ENCODE data around the gene KCNN3. TPM values are rescaled to one million over a fixed set of nuclear protein-coding genes. Genes with fewer than 3 reads are reported as not detected.

Gene KCNN3
- total RNA-seq, 2 donors from 2014 or later: 3.9 to 4.4 TPM

DNA sequence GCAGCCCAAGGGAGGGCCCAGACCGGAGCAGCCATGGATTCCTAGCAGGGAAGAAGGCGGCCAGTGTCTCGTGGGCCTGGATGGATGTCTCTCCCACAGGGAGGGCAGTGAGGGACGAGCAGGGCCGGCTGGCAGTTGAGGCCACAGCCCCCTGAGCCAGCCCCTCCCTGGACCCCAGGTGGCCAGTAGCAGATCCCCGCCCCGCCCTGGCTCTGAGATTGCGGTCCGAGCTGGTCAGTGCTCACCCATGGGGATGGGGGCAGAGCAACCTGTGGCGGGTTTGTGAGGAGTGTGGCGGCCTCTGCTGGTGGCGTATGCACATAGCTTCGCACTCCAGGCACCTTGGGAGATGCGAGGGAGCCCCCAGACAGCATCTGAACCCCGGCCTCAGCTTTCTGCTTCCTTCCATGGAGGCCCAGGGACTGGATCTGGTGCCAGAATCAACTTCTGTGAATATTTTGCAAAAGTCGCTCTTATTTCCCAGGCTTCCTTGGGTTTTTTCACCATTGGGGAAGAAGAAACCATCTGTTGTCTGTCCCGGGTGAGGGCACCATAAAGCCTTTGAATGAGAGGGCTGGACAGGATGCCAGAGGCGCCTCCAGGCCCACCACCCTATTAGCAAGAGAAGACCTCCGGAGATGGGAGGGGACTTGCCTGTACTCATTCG is 8.4 kb upstream of the KCNN3 start:
- Histone ChIP-seq H3K36me3 (no peaks in the 10 kb centered on the region), H3K27me3 (no peaks in the 10 kb centered on the region), H3K4me3 (no peak overlapping the region), H3K27ac (no peak overlapping the region), H3K4me1 (peaks cover 0 to 8% of the 10 kb centered on the region in 2 donors), H3K9me3 (no peaks in the 10 kb centered on the region)
- peak; percentile 89 to 94 for TF ChIP-seq CTCF (IDR thresholded peaks at IDR 0.05)
- peak; percentile 82 for DNase-seq (ENCODE audit: low spot score)

- no peak for TF ChIP-seq CTCF (IDR thresholded peaks at IDR 0.05)
- H3K9me3 ChIP-seq: no peaks in the 10 kb centered on the region
- no peak for DNase-seq (ENCODE audit: low spot score)
Measured at GRCh38 chr1:154877370-154877974, 7.4 kb upstream of the KCNN3 start.

DNA sequence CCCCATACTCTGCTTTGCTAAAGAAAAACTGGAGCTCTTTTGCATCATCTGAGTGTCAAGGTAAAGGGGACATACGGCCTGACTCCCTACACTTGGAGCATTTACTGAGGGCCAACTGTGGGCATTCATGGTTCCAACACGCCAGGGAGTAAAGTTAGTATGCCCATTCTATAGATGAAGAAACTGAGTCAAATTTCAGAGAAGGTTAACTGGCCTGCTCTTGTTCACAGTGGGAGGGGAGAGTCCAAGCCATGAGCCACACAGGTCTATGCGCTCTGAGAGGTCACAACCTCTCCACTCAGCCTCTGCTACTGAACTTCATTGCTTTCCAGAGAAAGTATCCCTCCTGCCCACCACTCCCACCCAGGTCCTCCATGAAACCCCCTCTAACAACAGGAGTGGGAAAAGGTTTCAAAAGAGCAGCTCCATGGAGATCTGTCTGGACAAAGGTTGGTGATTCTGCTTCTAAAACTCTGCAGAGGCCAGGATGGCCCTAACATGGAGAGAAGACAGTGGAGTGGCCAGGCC is 6.8 kb upstream of the KCNN3 start:
- no peak overlapping the region for H3K4me3 ChIP-seq
- DNase-seq (ENCODE audit: low spot score): no peak
- no peaks in the 10 kb centered on the region for H3K36me3 ChIP-seq
- no peaks in the 10 kb centered on the region for H3K9me3 ChIP-seq
- H3K27me3 ChIP-seq: no peaks in the 10 kb centered on the region
- peaks cover 0 to 8% of the 10 kb centered on the region in 2 donors for H3K4me1 ChIP-seq
- peak overlapping the region in 1 of 2 donors; percentile 11 for H3K27ac ChIP-seq
- no peak for TF ChIP-seq CTCF (IDR thresholded peaks at IDR 0.05)

More at GRCh38 chr1:154877370-154877974, 7.4 kb upstream of the KCNN3 start:
- peak overlapping the region in 1 of 2 donors; percentile 11 for H3K27ac ChIP-seq
- H3K27me3 ChIP-seq: no peaks in the 10 kb centered on the region
- H3K36me3 ChIP-seq: no peaks in the 10 kb centered on the region
- peaks cover 0 to 8% of the 10 kb centered on the region in 2 donors for H3K4me1 ChIP-seq
- H3K4me3 ChIP-seq: no peak overlapping the region

- Histone ChIP-seq H3K27me3 (no peaks in the 10 kb centered on the region), H3K27ac (no peak overlapping the region), H3K9me3 (no peaks in the 10 kb centered on the region), H3K4me1 (peaks cover 0 to 19% of the 10 kb centered on the region in 2 donors), H3K4me3 (no peak overlapping the region), H3K36me3 (no peaks in the 10 kb centered on the region)
- no peak for TF ChIP-seq CTCF (IDR thresholded peaks at IDR 0.05)
- DNase-seq (ENCODE audit: low spot score): no peak
Measured at GRCh38 chr1:154874465-154874864, 4.4 kb upstream of the KCNN3 start.

- Histone ChIP-seq H3K27ac (no peak overlapping the region), H3K36me3 (no peaks in the 10 kb centered on the region), H3K9me3 (no peaks in the 10 kb centered on the region), H3K4me3 (no peak overlapping the region), H3K27me3 (no peaks in the 10 kb centered on the region), H3K4me1 (peaks cover 0 to 29% of the 10 kb centered on the region in 2 donors)
- no peak for TF ChIP-seq CTCF (IDR thresholded peaks at IDR 0.05)
- DNase-seq (ENCODE audit: low spot score): no peak
Measured at GRCh38 chr1:154873321-154873950, 3.4 kb upstream of the KCNN3 start.
